Measurements from ENCODE around the gene SPHK1.

DNA sequence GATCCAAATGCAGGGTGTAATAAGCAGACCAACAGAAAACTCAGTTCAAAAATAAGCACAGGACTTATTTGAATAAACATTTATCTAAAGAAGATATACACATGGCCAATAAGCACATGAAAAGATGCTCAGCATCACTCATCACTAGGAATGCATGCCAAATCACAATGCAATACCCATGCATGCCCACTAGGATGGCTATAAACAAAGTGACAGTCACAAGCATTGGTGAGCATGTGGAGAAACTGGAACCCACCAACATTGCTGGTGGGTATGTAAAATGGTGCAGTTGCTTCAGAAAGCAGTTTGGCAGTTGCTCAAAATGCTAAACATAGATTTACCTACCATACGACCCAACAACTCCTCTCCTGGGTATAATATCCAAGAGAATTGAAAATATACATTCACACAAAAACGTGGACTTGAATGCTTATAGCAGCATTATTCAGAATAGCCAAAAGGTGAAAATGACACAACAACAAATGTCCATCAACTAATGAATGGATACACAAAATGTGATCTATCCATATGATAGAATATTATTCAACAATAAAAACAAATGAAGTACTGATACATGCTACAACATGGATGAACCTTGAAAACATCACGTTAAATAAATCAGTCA lies 48.4 kb downstream of the SPHK1 start:
- TF ChIP-seq, protein P1, sequence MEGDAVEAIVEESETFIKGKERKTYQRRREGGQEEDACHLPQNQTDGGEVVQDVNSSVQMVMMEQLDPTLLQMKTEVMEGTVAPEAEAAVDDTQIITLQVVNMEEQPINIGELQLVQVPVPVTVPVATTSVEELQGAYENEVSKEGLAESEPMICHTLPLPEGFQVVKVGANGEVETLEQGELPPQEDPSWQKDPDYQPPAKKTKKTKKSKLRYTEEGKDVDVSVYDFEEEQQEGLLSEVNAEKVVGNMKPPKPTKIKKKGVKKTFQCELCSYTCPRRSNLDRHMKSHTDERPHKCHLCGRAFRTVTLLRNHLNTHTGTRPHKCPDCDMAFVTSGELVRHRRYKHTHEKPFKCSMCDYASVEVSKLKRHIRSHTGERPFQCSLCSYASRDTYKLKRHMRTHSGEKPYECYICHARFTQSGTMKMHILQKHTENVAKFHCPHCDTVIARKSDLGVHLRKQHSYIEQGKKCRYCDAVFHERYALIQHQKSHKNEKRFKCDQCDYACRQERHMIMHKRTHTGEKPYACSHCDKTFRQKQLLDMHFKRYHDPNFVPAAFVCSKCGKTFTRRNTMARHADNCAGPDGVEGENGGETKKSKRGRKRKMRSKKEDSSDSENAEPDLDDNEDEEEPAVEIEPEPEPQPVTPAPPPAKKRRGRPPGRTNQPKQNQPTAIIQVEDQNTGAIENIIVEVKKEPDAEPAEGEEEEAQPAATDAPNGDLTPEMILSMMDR (IDR thresholded peaks at IDR 0.05), result no peak
- TF ChIP-seq POLR2A (IDR thresholded peaks at IDR 0.05), result no peak
